ENCODE measurements around the gene DNAJC28.

DNA sequence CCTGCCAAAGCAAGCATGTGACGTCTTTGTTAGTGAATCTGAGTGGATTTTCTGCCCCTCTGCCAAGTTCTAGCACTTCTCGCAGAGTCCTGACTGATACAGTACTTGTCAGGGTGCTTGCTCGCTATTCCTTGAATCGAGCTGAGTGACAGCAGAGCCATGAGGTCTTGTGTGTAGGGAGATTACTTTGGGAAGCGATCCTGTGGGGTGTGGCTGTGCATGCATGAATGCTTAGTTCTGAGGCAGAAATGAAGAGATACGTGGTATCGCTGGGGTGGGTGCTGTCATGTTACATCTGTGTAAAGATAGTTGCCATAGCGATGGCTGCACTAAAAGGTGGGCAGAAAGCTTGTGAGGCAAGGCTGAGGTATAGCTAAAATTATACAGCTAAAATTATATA is 19.3 kb upstream of the DNAJC28 start:
- no peak for TF ChIP-seq CTCF (IDR thresholded peaks at IDR 0.05)
- no peak for TF ChIP-seq ZNF121 (CRISPR knock-in tag; IDR thresholded peaks at IDR 0.05)
- no peak for TF ChIP-seq MAX (CRISPR knock-in tag; IDR thresholded peaks at IDR 0.05)
- TF ChIP-seq, protein P1, sequence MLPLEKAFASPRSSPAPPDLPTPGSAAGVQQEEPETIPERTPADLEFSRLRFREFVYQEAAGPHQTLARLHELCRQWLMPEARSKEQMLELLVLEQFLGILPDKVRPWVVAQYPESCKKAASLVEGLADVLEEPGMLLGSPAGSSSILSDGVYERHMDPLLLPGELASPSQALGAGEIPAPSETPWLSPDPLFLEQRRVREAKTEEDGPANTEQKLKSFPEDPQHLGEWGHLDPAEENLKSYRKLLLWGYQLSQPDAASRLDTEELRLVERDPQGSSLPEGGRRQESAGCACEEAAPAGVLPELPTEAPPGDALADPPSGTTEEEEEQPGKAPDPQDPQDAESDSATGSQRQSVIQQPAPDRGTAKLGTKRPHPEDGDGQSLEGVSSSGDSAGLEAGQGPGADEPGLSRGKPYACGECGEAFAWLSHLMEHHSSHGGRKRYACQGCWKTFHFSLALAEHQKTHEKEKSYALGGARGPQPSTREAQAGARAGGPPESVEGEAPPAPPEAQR (CRISPR knock-in tag; IDR thresholded peaks at IDR 0.05): no peak
- no peak for TF ChIP-seq ZNF416 (CRISPR knock-in tag; IDR thresholded peaks at IDR 0.05)
- TF ChIP-seq ZMAT4 (CRISPR knock-in tag; IDR thresholded peaks at IDR 0.05): no peak
- no peak for TF ChIP-seq ATF2 (CRISPR knock-in tag; IDR thresholded peaks at IDR 0.05; ENCODE audit: borderline replicate concordance, low read depth)
- no peak for TF ChIP-seq PREB (CRISPR knock-in tag; IDR thresholded peaks at IDR 0.05; ENCODE audit: borderline replicate concordance)
- TF ChIP-seq CREB1 (CRISPR knock-in tag; IDR thresholded peaks at IDR 0.05): no peak
- no peak for TF ChIP-seq TEAD4 (CRISPR knock-in tag; IDR thresholded peaks at IDR 0.05)

Data from WTC11 (cell line).